Endothelial cell of umbilical vein (primary cell): ENCODE measurements around the gene KCNMA1. TPM values are rescaled to one million over a fixed set of nuclear protein-coding genes. Genes with fewer than 3 reads are reported as not detected.

ENCODE experiments used
- BruUV-seq: library from RNA; stranded (reverse); fragments of 400-500 nt; replicated peaks from 2 replicates; lab custom pipeline; 2021; lab: Mats Ljungman, UMichigan
- CTCF ChIA-PET: fragments of 300-600, 350-600 bp; sonication (Branson Sonifier 250); formaldehyde crosslinking; loops from one replicate; lab custom pipeline; 2021; ENCODE audit warnings: antibody characterized with exemption, inconsistent platforms; lab: Charles Lee
- POLR2A ChIA-PET: fragments of 300-600, 350-600 bp; sonication (Branson Sonifier 250); formaldehyde crosslinking; loops from one replicate; lab custom pipeline; 2021; ENCODE audit warnings: antibody characterized with exemption, inconsistent platforms; lab: Charles Lee
- DNase-seq: peaks from one replicate; pipeline ENCODE4 v3.0.0-alpha.2; 2011; ENCODE audit warnings: low read depth, low spot score
- FAIRE-seq: peaks from 2 replicates; lab custom pipeline; 2011; peaks lifted over from hg19 to GRCh38; lab: Jason Lieb, UNC
- H2AFZ ChIP-seq: 2 replicates; pipeline ENCODE4 v1.6.0; 2012; ENCODE audit warnings: low read depth, low read length, control low read depth, inconsistent platforms
- H3K27ac ChIP-seq: 2 replicates; pipeline ENCODE4 v1.5.1; 2011; ENCODE audit warnings: low read depth, mild to moderate bottlenecking, control low read depth, low read length, moderate library complexity; ENCODE audit not compliant: insufficient read depth
- H3K27me3 ChIP-seq, 2 experiments: 2 replicates each; pipeline versions ENCODE4 v1.6.0 to v1.6.1; 2011; ENCODE audit warnings: low read length in 2 of 2, mixed read lengths in 1 of 2; ENCODE audit not compliant: control insufficient read depth in 2 of 2, insufficient read depth in 2 of 2
- H3K36me3 ChIP-seq, 2 experiments: 2 replicates in 1 of 2; 3 replicates in 1 of 2; pipeline ENCODE4 v1.5.1; 2011; ENCODE audit warnings: low read length in 2 of 2, mild to moderate bottlenecking in 1 of 2, moderate library complexity in 1 of 2; ENCODE audit not compliant: control insufficient read depth in 2 of 2, insufficient read depth in 2 of 2; ENCODE audit errors: extremely low read depth in 1 of 2
- H3K4me1 ChIP-seq: 3 replicates; pipeline ENCODE4 v1.5.1; 2011; ENCODE audit warnings: mild to moderate bottlenecking, low read length; ENCODE audit not compliant: control insufficient read depth, insufficient read depth; ENCODE audit errors: extremely low read depth
- H3K4me2 ChIP-seq: 2 replicates; pipeline ENCODE4 v1.6.1; 2011; ENCODE audit warnings: low read length, control low read depth, mixed read lengths; ENCODE audit not compliant: insufficient read depth
- H3K4me3 ChIP-seq, 3 experiments: fragments of 200-600 bp in 1 of 3; sonication (generic), shearing (Covaris generic) in 1 of 3; replicated peaks in 1 of 3; 2 replicates each; pipeline ENCODE4 v1.5.1; 2011 to 2016; ENCODE audit warnings: control low read depth in 3 of 3, low read length in 3 of 3, mild to moderate bottlenecking in 2 of 3, inconsistent platforms in 1 of 3, low read depth in 1 of 3, moderate library complexity in 1 of 3; ENCODE audit not compliant: insufficient read depth in 1 of 3
- H3K79me2 ChIP-seq: 2 replicates; pipeline ENCODE4 v1.6.0; 2012; ENCODE audit warnings: low read length, inconsistent platforms; ENCODE audit not compliant: control insufficient read depth, insufficient read depth
- H3K9ac ChIP-seq: replicated peaks from 2 replicates; pipeline ENCODE3; 2011; ENCODE audit warnings: low read length, control low read depth; ENCODE audit not compliant: insufficient read depth; ENCODE audit errors: extremely low read depth
- H3K9me1 ChIP-seq: replicated peaks from 3 replicates; pipeline ENCODE4 v1.6.0; 2011; ENCODE audit warnings: mild to moderate bottlenecking, low read length; ENCODE audit not compliant: control insufficient read depth, insufficient read depth; ENCODE audit errors: extremely low read depth
- H3K9me3 ChIP-seq: replicated peaks from 2 replicates; pipeline ENCODE4 v1.5.1; 2012; ENCODE audit warnings: low read length, inconsistent platforms; ENCODE audit not compliant: control insufficient read depth, insufficient read depth
- H4K20me1 ChIP-seq: replicated peaks from 2 replicates; pipeline ENCODE3; 2011; ENCODE audit warnings: mild to moderate bottlenecking, low read length; ENCODE audit not compliant: control insufficient read depth, insufficient read depth; ENCODE audit errors: extremely low read depth
- CTCF ChIP-seq, 2 donors: IDR thresholded peaks; 1 replicate in 1 of 2; 2 replicates in 1 of 2; pipeline ENCODE4 v1.5.1; 2011; ENCODE audit warnings: low read length in 2 of 2, mild to moderate bottlenecking in 2 of 2, moderate library complexity in 2 of 2, control low read depth in 1 of 2, inconsistent platforms in 1 of 2, low read depth in 1 of 2; ENCODE audit not compliant: insufficient read depth in 1 of 2; ENCODE audit errors: extremely low read depth in 1 of 2
- EZH2 ChIP-seq: IDR thresholded peaks from 2 replicates; pipeline ENCODE4 v1.6.1; 2012; ENCODE audit warnings: borderline replicate concordance, low read depth, mild to moderate bottlenecking, moderate library complexity, low read length, inconsistent platforms; ENCODE audit not compliant: severe bottlenecking
- FOS ChIP-seq: IDR thresholded peaks from 2 replicates; pipeline ENCODE4 v1.6.1; 2011; ENCODE audit warnings: mild to moderate bottlenecking, low read length, moderate library complexity, borderline replicate concordance; ENCODE audit not compliant: insufficient read depth
- GATA2 ChIP-seq: IDR thresholded peaks from 2 replicates; pipeline ENCODE4 v1.7.0; 2011; ENCODE audit warnings: low read depth, mild to moderate bottlenecking, moderate library complexity, mixed read lengths, low read length; ENCODE audit not compliant: insufficient read length, insufficient read depth
- JUN ChIP-seq: IDR thresholded peaks from 2 replicates; pipeline ENCODE4 v1.6.1; 2011; ENCODE audit warnings: borderline replicate concordance, low read depth; ENCODE audit not compliant: insufficient read length, insufficient read depth
- MAX ChIP-seq: IDR thresholded peaks from 2 replicates; pipeline ENCODE4 v1.6.1; 2011; ENCODE audit not compliant: insufficient read depth, insufficient read length
- MYC ChIP-seq: IDR thresholded peaks from one replicate; pipeline ENCODE4 v1.6.1; 2011; ENCODE audit warnings: mild to moderate bottlenecking, low read depth, low read length
- POLR2A ChIP-seq: IDR thresholded peaks from 2 replicates; pipeline ENCODE4 v1.6.1; 2012; ENCODE audit warnings: low read depth, mild to moderate bottlenecking, control low read depth, low read length
- POLR2AphosphoS5 ChIP-seq: IDR thresholded peaks from 2 replicates; pipeline ENCODE4 v1.6.1; 2012; ENCODE audit warnings: low read depth, mild to moderate bottlenecking, control low read depth, low read length, moderate library complexity; ENCODE audit not compliant: insufficient read depth
- dilution Hi-C: fragments of 300-500 bp; cut with MboI; formaldehyde crosslinking; loops from one replicate; pipeline ENCODE4 v1.15.0; 2019; ENCODE audit warnings: low sequenced_read_pairs; ENCODE audit not compliant: extremely low pct_ligation_motif_present
- intact Hi-C: fragments of 100-400 bp; cut with micrococcal nuclease; formaldehyde crosslinking; loops from one replicate; pipeline ENCODE4 v1.10.0; 2022
- polyA plus RNA-seq, 4 experiments: library from polyadenylated mRNA; depleted of rRNA in 3 of 4; stranded (reverse) in 3 of 4; unstranded in 1 of 4; fragments of >200 nt; gene quantifications; 2 replicates each; pipeline versions ENCODE4 v1.2.1 to v1.2.3, GENCODE V29; 2011 to 2012; ENCODE audit warnings: missing spikeins in 1 of 4
- total RNA-seq: library from RNA; stranded (reverse); gene quantifications from 2 replicates; pipeline ENCODE4 v1.2.3, GENCODE V29; 2021

KCNMA1 gene
- total and polyA plus RNA-seq, 2 donors (not counting 3 experiments of a cell fraction or from before 2014, with no cell fraction given): 0.10 to 0.82 TPM

- no peak for DNase-seq
- Histone ChIP-seq H3K9ac (no peak overlapping the region), H3K4me3 (no peak overlapping the region), H3K27me3 (no peaks in the 10 kb centered on the region), H2AFZ (no peak overlapping the region), H4K20me1 (no peaks in the 10 kb centered on the region), H3K27ac (no peak overlapping the region), H3K36me3 (no peaks in the 10 kb centered on the region), H3K9me1 (no peaks in the 10 kb centered on the region), H3K4me2 (no peak overlapping the region), H3K79me2 (no peaks in the 10 kb centered on the region), H3K4me1 (no peaks in the 10 kb centered on the region), H3K9me3 (no peaks in the 10 kb centered on the region)
- POLR2A ChIA-PET: no interaction called here
- TF ChIP-seq CTCF (IDR thresholded peaks at IDR 0.05; ENCODE audit: extremely low read depth in 1 of 2, insufficient read depth in 1 of 2, low read depth in 1 of 2, low read length in 2 of 2) (no peak), POLR2AphosphoS5 (no peak), EZH2 (no peak), POLR2A (no peak), JUN (no peak), GATA2 (no peak), FOS (no peak), MAX (no peak), MYC (no peak)
- CTCF ChIA-PET: interaction anchor here (1.3 to 1.8 kb wide), 2 partner anchors 40 to 497 kb away, joined by 4 to 6 read pairs; no protein-coding TSS in a partner anchor
- dilution Hi-C loops: no loop called here
- no peak for FAIRE-seq
- intact Hi-C loops: no loop called here
- no TSS peak for BruUV-seq
Observed at GRCh38 chr10:77670817-77671443, 33.3 kb upstream of the KCNMA1 start.
